Esophagus squamous epithelium (tissue), 4 donors: Measurements from ENCODE around the gene MICAL3.

Experiments
- CTCF ChIP-seq, 6 experiments: fragments of 450-650 bp in 4 of 6; fragments of 200-600 bp in 2 of 6; sonication (generic) in 2 of 6; IDR thresholded peaks; one replicate each; pipeline ENCODE4 v1.5.1; 2016 to 2019; ENCODE audit warnings: antibody characterized with exemption in 6 of 6, mild to moderate bottlenecking in 4 of 6, moderate library complexity in 4 of 6
- POLR2A ChIP-seq, 4 donors: fragments of 450-650 bp; IDR thresholded peaks; one replicate each; pipeline ENCODE4 v1.6.1; 2017; ENCODE audit warnings: antibody characterized with exemption in 4 of 4, mild to moderate bottlenecking in 4 of 4, moderate library complexity in 3 of 4

GRCh38 chr22:17888855-17889254, 135.5 kb downstream of the MICAL3 start:
- TF ChIP-seq CTCF (IDR thresholded peaks at IDR 0.05) (no peak), POLR2A (IDR thresholded peaks at IDR 0.05) (no peak)
